Duodenal mucosa (tissue), 2 donors: ENCODE data around the gene ZNF184.

Source experiments
- H3K27ac ChIP-seq: one replicate; pipeline ENCODE4 v1.7.0; 2013; ENCODE audit warnings: low read depth, low read length
- H3K27me3 ChIP-seq, 2 donors: one replicate each; pipeline ENCODE4 v1.7.0; 2013; ENCODE audit warnings: low read length in 2 of 2, control low read depth in 1 of 2; ENCODE audit not compliant: insufficient read depth in 2 of 2, control insufficient read depth in 1 of 2
- H3K36me3 ChIP-seq, 2 donors: one replicate each; pipeline ENCODE4 v1.7.0; 2013; ENCODE audit warnings: low read length in 2 of 2, control low read depth in 1 of 2; ENCODE audit not compliant: insufficient read depth in 2 of 2, control insufficient read depth in 1 of 2
- H3K4me1 ChIP-seq, 2 donors: one replicate each; pipeline ENCODE4 v1.7.0; 2013; ENCODE audit warnings: low read length in 2 of 2, control low read depth in 1 of 2; ENCODE audit not compliant: insufficient read depth in 2 of 2, control insufficient read depth in 1 of 2
- H3K4me3 ChIP-seq, 2 donors: one replicate each; pipeline ENCODE4 v1.7.0; 2013; ENCODE audit warnings: low read length in 2 of 2, low read depth in 1 of 2
- H3K9ac ChIP-seq, 2 donors: one replicate each; pipeline ENCODE4 v1.7.0; 2013; ENCODE audit warnings: low read length in 2 of 2, low read depth in 1 of 2
- H3K9me3 ChIP-seq, 2 donors: one replicate each; pipeline ENCODE4 v1.7.0; 2013; ENCODE audit warnings: low read length in 2 of 2, control low read depth in 1 of 2; ENCODE audit not compliant: control insufficient read depth in 1 of 2

ZNF184 gene

DNA sequence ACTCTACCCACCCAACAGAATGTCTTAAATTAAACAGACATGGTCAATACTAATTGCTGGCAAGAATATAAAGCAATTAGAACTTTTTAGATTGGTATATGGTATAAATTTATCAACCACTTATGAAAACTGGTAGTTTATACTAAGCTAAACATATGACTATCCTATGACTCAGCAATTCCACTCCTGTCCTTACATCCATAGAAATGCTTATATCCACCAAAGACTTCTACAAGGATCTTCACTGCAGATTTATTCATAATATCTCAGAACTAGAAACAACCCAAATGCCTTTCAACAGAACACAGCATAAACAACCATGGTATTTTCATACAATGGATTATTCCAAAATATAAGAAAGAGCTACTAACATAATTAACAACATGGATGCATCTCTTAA lies 4.6 kb downstream of the ZNF184 start:
- H3K9me3 ChIP-seq: peaks cover 0 to 3% of the 10 kb centered on the region in 2 donors
- H3K4me3 ChIP-seq: no peak overlapping the region
- H3K36me3 ChIP-seq: peaks cover 30 to 36% of the 10 kb centered on the region in 2 donors
- H3K27me3 ChIP-seq: no peaks in the 10 kb centered on the region
- H3K27ac ChIP-seq: no peak overlapping the region
- peaks cover 9 to 11% of the 10 kb centered on the region in 2 donors for H3K4me1 ChIP-seq
- H3K9ac ChIP-seq: no peak overlapping the region

DNA sequence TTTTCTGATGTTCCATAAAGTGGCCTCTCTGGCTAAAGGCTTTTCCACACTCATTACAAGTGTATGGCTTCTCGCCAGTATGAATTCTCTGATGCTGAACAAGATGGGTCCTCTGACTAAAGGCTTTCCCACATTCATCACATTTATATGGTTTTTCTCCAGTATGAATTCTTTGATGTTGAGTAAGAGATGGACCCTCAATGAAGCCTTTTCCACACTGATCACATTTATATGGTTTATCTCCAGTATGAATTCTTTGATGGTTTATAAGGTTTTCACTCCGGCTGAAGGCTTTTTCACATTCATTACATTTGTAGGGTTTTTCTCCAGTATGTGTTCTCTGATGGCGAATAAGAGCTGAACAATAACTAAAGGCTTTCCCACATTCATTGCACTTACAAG lies 20.4 kb downstream of the ZNF184 start:
- H3K4me1 ChIP-seq: no peaks in the 10 kb centered on the region
- no peak overlapping the region for H3K27ac ChIP-seq
- H3K9ac ChIP-seq: no peak overlapping the region
- peaks cover 83 to 99% of the 10 kb centered on the region in 2 donors for H3K9me3 ChIP-seq
- no peaks in the 10 kb centered on the region for H3K27me3 ChIP-seq
- peak overlapping the region in 1 of 2 donors; percentile 23 for H3K4me3 ChIP-seq
- peaks cover 64 to 76% of the 10 kb centered on the region in 2 donors for H3K36me3 ChIP-seq

DNA sequence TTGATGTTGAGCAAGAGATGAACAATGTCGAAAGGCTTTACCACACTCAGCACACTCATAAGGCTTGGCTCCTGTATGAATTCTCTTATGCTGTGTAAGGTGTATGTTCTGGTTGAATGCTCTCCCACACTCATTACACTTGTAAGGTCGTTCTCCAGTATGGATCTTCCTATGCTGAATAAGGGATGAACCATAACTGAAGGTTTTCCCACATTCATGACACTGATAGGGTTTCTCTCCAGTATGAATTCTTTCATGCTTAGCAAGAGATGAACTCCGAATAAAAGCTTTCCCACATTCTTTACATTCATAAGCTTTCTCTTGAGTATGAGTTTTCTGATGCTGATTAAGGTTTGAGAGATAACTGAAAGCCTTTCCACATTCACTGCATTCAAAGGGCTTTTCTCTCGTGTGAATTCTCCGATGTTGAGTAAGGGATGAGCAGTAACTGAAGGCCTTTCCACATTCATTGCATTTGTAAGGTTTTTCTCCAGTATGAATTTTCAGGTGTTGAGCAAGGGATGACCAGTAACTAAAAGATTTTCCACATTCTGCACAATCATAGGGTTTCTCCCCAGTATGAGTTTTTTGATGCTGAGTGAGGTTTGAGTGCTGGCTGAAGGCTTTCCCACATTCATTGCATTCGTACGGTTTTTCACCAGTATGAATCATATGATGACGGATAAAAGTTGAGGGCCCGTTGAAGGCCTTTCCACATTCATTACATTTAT lies 21.1 kb downstream of the ZNF184 start:
- no peaks in the 10 kb centered on the region for H3K27me3 ChIP-seq
- peaks cover 57 to 69% of the 10 kb centered on the region in 2 donors for H3K36me3 ChIP-seq
- no peak overlapping the region for H3K27ac ChIP-seq
- H3K4me3 ChIP-seq: peak overlapping the region; percentile 18 to 23
- no peaks in the 10 kb centered on the region for H3K4me1 ChIP-seq
- no peak overlapping the region for H3K9ac ChIP-seq
- peaks cover 79 to 92% of the 10 kb centered on the region in 2 donors for H3K9me3 ChIP-seq

DNA sequence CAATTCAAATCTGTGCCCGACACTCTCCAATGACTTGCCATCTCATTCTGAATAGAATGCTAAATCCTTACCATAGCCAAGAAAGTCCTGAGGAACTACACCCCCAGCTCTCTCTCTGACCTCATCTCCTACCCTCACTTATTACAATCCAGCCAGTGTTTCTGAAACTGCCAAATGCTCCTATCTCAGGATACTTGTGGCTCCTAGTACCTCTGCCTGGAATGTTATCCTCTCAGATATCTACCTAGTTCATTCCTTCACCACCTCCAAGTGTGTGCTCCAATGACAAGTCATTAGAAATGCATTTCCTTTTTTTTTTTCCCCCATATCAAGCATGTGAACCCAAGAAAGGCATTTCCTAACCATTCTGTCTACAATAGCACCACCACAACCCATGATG lies 24.4 kb downstream of the ZNF184 start:
- Histone ChIP-seq H3K4me1 (no peaks in the 10 kb centered on the region), H3K27ac (no peak overlapping the region), H3K9ac (no peak overlapping the region), H3K4me3 (no peak overlapping the region), H3K27me3 (no peaks in the 10 kb centered on the region), H3K9me3 (peaks cover 70 to 81% of the 10 kb centered on the region in 2 donors), H3K36me3 (peaks cover 24 to 36% of the 10 kb centered on the region in 2 donors)

DNA sequence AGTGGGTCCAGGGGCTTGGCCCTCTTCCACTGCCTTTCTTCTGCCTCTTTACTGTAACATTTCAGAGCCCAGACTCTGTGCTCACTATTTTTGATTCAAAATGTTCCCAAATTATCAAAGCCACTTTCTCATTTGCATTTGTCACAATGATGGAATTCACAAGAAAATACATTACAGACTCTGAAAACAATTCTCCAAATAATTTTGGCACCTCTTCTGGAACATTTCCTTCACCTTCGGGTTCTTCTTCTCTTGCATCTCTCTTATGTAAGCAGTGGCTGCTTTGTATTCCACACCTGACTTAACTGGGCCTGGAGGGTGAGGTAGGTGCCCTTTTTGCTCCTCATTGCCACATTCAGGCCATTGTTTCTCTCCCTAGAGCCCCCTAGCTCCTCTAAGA lies 30.0 kb downstream of the ZNF184 start:
- Histone ChIP-seq H3K9ac (no peak overlapping the region), H3K36me3 (peaks cover 0 to under 1% of the 10 kb centered on the region in 2 donors), H3K4me3 (no peak overlapping the region), H3K9me3 (peaks cover 25 to 41% of the 10 kb centered on the region in 2 donors), H3K4me1 (no peaks in the 10 kb centered on the region), H3K27me3 (no peaks in the 10 kb centered on the region), H3K27ac (no peak overlapping the region)

DNA sequence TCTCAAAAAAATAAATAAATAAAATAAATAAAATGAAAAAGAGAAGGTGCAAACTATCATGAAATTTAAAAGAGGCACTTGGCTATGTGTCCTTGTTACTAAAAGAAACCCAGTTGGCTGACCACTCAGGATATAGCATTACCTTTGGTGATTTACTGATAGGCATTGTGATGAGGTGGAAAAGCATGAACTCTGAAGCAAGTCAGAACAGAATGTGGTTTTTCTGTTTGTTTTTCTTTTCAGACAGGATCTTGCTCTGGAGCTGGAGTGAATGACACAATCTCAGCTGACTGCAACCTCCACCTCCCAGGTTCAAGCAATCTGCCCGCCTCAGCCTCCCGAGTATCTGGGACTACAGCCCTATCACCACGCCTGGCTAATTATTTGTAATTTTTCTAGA lies 31.9 kb downstream of the ZNF184 start:
- no peak overlapping the region for H3K4me3 ChIP-seq
- no peak overlapping the region for H3K27ac ChIP-seq
- H3K9me3 ChIP-seq: peaks cover 14 to 29% of the 10 kb centered on the region in 2 donors
- H3K4me1 ChIP-seq: no peaks in the 10 kb centered on the region
- H3K27me3 ChIP-seq: no peaks in the 10 kb centered on the region
- no peaks in the 10 kb centered on the region for H3K36me3 ChIP-seq
- H3K9ac ChIP-seq: no peak overlapping the region

DNA sequence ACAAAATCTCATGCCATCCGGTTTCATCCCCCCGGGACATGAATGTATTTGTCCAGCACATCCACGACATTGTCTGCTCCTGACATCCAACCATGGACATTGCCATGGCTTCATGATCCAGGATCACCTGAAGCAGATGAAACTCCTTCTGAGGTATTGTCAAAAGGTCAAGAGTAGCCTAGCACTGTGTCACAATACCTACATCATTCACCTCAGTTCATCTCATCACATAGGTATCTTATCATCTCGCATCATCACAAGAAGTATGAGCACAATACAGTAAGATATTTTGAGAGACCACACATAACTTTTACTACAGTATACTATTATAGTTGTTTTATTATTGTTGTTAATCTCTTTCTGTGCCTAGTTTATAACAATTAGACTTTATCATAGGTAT lies 33.5 kb downstream of the ZNF184 start:
- Histone ChIP-seq H3K9ac (no peak overlapping the region), H3K4me1 (no peaks in the 10 kb centered on the region), H3K27ac (no peak overlapping the region), H3K27me3 (no peaks in the 10 kb centered on the region), H3K9me3 (peaks cover 8 to 15% of the 10 kb centered on the region in 2 donors), H3K36me3 (no peaks in the 10 kb centered on the region), H3K4me3 (no peak overlapping the region)

DNA sequence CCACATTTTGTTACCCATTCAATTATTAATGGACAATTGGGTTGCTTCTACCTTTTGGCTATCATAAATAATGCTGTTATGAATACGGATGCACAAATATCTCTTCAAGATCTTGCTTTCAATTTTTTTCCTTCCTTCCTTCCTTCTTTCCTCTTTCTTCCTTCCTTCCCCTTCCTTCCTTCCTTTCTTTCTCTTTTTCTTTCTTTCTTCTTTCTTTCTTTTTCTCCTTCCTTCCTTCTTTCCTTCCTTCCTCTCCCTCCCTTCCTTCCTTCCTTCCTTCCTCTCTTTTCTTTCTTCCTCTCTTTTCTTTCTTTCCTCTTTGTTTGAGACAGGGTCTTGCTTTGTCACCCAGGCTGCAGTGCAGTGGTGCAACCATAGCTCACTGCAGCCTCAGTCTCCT lies 39.2 kb downstream of the ZNF184 start:
- H3K9me3 ChIP-seq: no peaks in the 10 kb centered on the region
- no peak overlapping the region for H3K27ac ChIP-seq

DNA sequence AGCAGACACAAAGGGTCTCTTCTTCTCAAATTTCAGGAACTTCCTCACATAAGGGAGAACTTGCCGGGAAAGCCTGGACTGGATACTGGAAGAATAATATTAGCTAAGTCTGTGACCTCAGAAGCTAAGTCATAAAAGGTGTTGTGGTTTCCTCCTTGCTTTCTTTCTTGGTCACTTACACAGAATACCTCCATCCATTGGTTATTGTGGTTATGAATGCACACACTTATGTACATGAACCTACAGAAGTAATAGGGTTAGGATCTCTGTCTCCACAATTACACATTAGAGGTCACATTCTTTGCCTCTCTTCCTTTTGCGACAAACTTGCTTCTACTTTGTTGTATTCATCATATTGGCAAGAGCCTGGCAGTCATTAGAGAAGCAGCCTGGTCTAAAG lies 43.9 kb downstream of the ZNF184 start:
- Histone ChIP-seq H3K9me3 (no peaks in the 10 kb centered on the region), H3K27me3 (no peaks in the 10 kb centered on the region), H3K4me3 (no peak overlapping the region), H3K9ac (no peak overlapping the region), H3K27ac (no peak overlapping the region), H3K4me1 (no peaks in the 10 kb centered on the region), H3K36me3 (no peaks in the 10 kb centered on the region)

More for the DNA sequence above, 39.2 kb downstream of the ZNF184 start:
- Histone ChIP-seq H3K4me3 (no peak overlapping the region), H3K4me1 (no peaks in the 10 kb centered on the region), H3K9ac (no peak overlapping the region), H3K36me3 (no peaks in the 10 kb centered on the region), H3K27me3 (no peaks in the 10 kb centered on the region)

DNA sequence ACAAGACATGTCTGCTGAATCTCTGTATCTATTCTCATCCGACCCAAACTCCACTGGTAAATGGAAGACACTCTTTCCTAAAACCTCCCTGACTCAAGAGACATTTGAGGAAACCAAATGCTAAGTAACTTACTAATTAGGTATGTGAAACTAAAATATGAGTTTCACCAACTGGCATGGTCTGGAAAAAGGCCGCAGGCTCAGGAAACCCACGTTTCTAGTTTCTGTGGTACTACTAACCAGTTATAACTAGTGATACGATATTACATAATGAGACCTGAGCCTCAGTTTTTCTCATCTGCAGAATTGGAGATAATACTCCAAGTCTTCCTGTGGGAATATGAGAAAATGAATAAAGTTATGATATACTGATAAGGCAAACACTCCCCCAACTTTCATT lies 44.4 kb downstream of the ZNF184 start:
- Histone ChIP-seq H3K27ac (no peak overlapping the region), H3K27me3 (no peaks in the 10 kb centered on the region), H3K9me3 (no peaks in the 10 kb centered on the region)

More for the DNA sequence above, 44.4 kb downstream of the ZNF184 start:
- Histone ChIP-seq H3K4me1 (no peaks in the 10 kb centered on the region), H3K9ac (no peak overlapping the region), H3K4me3 (no peak overlapping the region), H3K36me3 (no peaks in the 10 kb centered on the region)
